ENCODE measurements around the gene LRP8. TPM values are rescaled to one million over a fixed set of nuclear protein-coding genes. Genes with fewer than 3 reads are reported as not detected.

Gene LRP8
- total and polyA plus RNA-seq, 9 of the 15 experiments (the other 6 are each of a cell fraction or from before 2014, with no cell fraction given): 7.1 to 56.1 (median 31.3) TPM

- TF ChIP-seq, protein P1, sequence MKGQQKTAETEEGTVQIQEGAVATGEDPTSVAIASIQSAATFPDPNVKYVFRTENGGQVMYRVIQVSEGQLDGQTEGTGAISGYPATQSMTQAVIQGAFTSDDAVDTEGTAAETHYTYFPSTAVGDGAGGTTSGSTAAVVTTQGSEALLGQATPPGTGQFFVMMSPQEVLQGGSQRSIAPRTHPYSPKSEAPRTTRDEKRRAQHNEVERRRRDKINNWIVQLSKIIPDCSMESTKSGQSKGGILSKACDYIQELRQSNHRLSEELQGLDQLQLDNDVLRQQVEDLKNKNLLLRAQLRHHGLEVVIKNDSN (CRISPR knock-in tag; IDR thresholded peaks at IDR 0.05): no peak; the same call in none of the 2 replicates
- TF ChIP-seq ZNF124 (CRISPR knock-in tag; IDR thresholded peaks at IDR 0.05): no peak
- TF ChIP-seq, protein P2, sequence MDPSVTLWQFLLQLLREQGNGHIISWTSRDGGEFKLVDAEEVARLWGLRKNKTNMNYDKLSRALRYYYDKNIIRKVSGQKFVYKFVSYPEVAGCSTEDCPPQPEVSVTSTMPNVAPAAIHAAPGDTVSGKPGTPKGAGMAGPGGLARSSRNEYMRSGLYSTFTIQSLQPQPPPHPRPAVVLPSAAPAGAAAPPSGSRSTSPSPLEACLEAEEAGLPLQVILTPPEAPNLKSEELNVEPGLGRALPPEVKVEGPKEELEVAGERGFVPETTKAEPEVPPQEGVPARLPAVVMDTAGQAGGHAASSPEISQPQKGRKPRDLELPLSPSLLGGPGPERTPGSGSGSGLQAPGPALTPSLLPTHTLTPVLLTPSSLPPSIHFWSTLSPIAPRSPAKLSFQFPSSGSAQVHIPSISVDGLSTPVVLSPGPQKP (CRISPR knock-in tag; IDR thresholded peaks at IDR 0.05): no peak
- no peak for TF ChIP-seq GTF2A2 (tag; IDR thresholded peaks at IDR 0.05)
- no peak; the same call in 1 of the 2 replicates for TF ChIP-seq FOXK1 (CRISPR knock-in tag; IDR thresholded peaks at IDR 0.05; ENCODE audit: borderline replicate concordance)
- no peak for TF ChIP-seq MCM3 (IDR thresholded peaks at IDR 0.05)
- no peak for TF ChIP-seq REST (IDR thresholded peaks at IDR 0.05; ENCODE audit: borderline replicate concordance)
- TF ChIP-seq REST (CRISPR knock-in tag; IDR thresholded peaks at IDR 0.05; ENCODE audit: low read depth): no peak
- TF ChIP-seq, protein P3, sequence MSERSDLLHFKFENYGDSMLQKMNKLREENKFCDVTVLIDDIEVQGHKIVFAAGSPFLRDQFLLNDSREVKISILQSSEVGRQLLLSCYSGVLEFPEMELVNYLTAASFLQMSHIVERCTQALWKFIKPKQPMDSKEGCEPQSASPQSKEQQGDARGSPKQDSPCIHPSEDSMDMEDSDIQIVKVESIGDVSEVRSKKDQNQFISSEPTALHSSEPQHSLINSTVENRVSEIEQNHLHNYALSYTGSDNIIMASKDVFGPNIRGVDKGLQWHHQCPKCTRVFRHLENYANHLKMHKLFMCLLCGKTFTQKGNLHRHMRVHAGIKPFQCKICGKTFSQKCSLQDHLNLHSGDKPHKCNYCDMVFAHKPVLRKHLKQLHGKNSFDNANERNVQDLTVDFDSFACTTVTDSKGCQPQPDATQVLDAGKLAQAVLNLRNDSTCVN (CRISPR knock-in tag; IDR thresholded peaks at IDR 0.05): 0 out of 2 replicates have a peak, but pooled peaks have one; percentile 22
- no peak for TF ChIP-seq PRMT5 (CRISPR knock-in tag; IDR thresholded peaks at IDR 0.05)
- TF ChIP-seq SNRNP70 (optimal IDR thresholded peaks at IDR 0.05; ENCODE audit: low read depth, low read length): no peak
- TF ChIP-seq NFYB (IDR thresholded peaks at IDR 0.05; ENCODE audit: extremely low read depth, insufficient read length): no peak
- TF ChIP-seq TAF7 (tag; IDR thresholded peaks at IDR 0.05): peak; percentile 13
- TF ChIP-seq RBM22 (IDR thresholded peaks at IDR 0.05; ENCODE audit: low read depth, low read length, poor library complexity, severe bottlenecking): peak; percentile 66
- no peak for TF ChIP-seq ERF (CRISPR knock-in tag; IDR thresholded peaks at IDR 0.05)
- TF ChIP-seq ZNF76 (CRISPR knock-in tag; IDR thresholded peaks at IDR 0.05; ENCODE audit: borderline replicate concordance): no peak
These were observed 89.4 kb downstream of the LRP8 start, which contains the start of gene MAGOH (continued) for GRCh38 chr1:53238197-53239155.

All from K562 (cell line).